Fibroblast of mammary gland (primary cell): ENCODE measurements around the gene TMEM125.
A peak's percentile ranks its signal among the peaks of the same experiment; 100 is the strongest.

Source experiments
- DNase-seq: peaks from one replicate; pipeline ENCODE4 v3.0.0-alpha.2; 2010; ENCODE audit warnings: low read depth
- H3K4me3 ChIP-seq: 2 replicates; pipeline ENCODE4 v1.5.1; 2011; ENCODE audit warnings: low read depth, mild to moderate bottlenecking, low read length, moderate library complexity; ENCODE audit not compliant: control insufficient read depth
- CTCF ChIP-seq: conservative IDR thresholded peaks from 2 replicates; pipeline ENCODE4 v1.5.1; 2011; ENCODE audit warnings: low read depth, low read length, inconsistent platforms; ENCODE audit not compliant: control insufficient read depth, insufficient read depth

Gene TMEM125

GRCh38 chr1:43229826-43230780, 39.7 kb upstream of the TMEM125 start:
- no peak for TF ChIP-seq CTCF
- no peak overlapping the region for H3K4me3 ChIP-seq
- no peak for DNase-seq

GRCh38 chr1:43232074-43232473, 37.7 kb upstream of the TMEM125 start:
- TF ChIP-seq CTCF = no peak
- DNase-seq = peak; percentile 78
- no peak overlapping the region for H3K4me3 ChIP-seq

- no peak for TF ChIP-seq CTCF
- no peak for DNase-seq
- H3K4me3 ChIP-seq = no peak overlapping the region
These were observed 37.3 kb upstream of the TMEM125 start for GRCh38 chr1:43232482-43232881.

- no peak overlapping the region for H3K4me3 ChIP-seq
- DNase-seq = no peak
- TF ChIP-seq CTCF = no peak
These were observed 36.2 kb upstream of the TMEM125 start for GRCh38 chr1:43233631-43234030.

GRCh38 chr1:43234267-43234666, 35.5 kb upstream of the TMEM125 start:
- no peak overlapping the region for H3K4me3 ChIP-seq
- no peak for TF ChIP-seq CTCF
- DNase-seq = no peak

GRCh38 chr1:43235040-43235439, 34.7 kb upstream of the TMEM125 start:
- H3K4me3 ChIP-seq = no peak overlapping the region
- DNase-seq = no peak
- TF ChIP-seq CTCF = no peak
